ENCODE measurements around the gene PTPRG.

GRCh38 chr3:61896251-61896650 lies 334.9 kb downstream of the PTPRG start:
- TF ChIP-seq CTCF (IDR thresholded peaks at IDR 0.05) (no peak), POLR2A (IDR thresholded peaks at IDR 0.05) (no peak)
